Keratinocyte (primary cell): Measurements from ENCODE around the gene TMEM59L. TPM values are rescaled to one million over a fixed set of nuclear protein-coding genes. Genes with fewer than 3 reads are reported as not detected.

ENCODE experiments used
- DNase-seq: peaks from one replicate; pipeline ENCODE4 v3.0.0-alpha.2; 2011; ENCODE audit warnings: low read depth, missing footprints, low spot score
- FAIRE-seq: peaks from 2 replicates; lab custom pipeline; 2011; peaks lifted over from hg19 to GRCh38; lab: Jason Lieb, UNC
- H2AFZ ChIP-seq: 2 replicates; pipeline ENCODE4 v1.6.0; 2012; ENCODE audit warnings: low read length, control low read depth, inconsistent platforms; ENCODE audit not compliant: control insufficient read depth
- H3K27ac ChIP-seq: 2 replicates; pipeline ENCODE4 v1.5.1; 2011; ENCODE audit warnings: low read length; ENCODE audit not compliant: control insufficient read depth, insufficient read depth
- H3K27me3 ChIP-seq: 3 replicates; pipeline ENCODE4 v1.6.0; 2011; ENCODE audit warnings: low read length; ENCODE audit not compliant: control insufficient read depth, insufficient read depth; ENCODE audit errors: extremely low read depth
- H3K36me3 ChIP-seq, 2 experiments: 2 replicates in 1 of 2; 3 replicates in 1 of 2; pipeline ENCODE4 v1.5.1; 2011; ENCODE audit warnings: low read length in 2 of 2, mild to moderate bottlenecking in 1 of 2; ENCODE audit not compliant: control insufficient read depth in 2 of 2, insufficient read depth in 2 of 2; ENCODE audit errors: extremely low read depth in 1 of 2
- H3K4me1 ChIP-seq: 3 replicates; pipeline ENCODE4 v1.5.1; 2011; ENCODE audit warnings: low read length; ENCODE audit not compliant: control insufficient read depth, insufficient read depth; ENCODE audit errors: extremely low read depth
- H3K4me2 ChIP-seq: 3 replicates; pipeline ENCODE4 v1.6.0; 2011; ENCODE audit warnings: low read depth, low read length; ENCODE audit not compliant: control insufficient read depth, insufficient read depth; ENCODE audit errors: extremely low read depth
- H3K4me3 ChIP-seq, 3 experiments: fragments of 200-600 bp in 1 of 3; sonication (generic) in 1 of 3; 2 replicates in 2 of 3; 3 replicates in 1 of 3; pipeline ENCODE4 v1.5.1; 2011 to 2016; ENCODE audit warnings: low read length in 3 of 3, mild to moderate bottlenecking in 3 of 3, control low read depth in 2 of 3, inconsistent platforms in 1 of 3, low read depth in 1 of 3, mixed read lengths in 1 of 3, mixed run types in 1 of 3, moderate library complexity in 1 of 3; ENCODE audit not compliant: control insufficient read depth in 2 of 3, insufficient read depth in 2 of 3; ENCODE audit errors: extremely low read depth in 1 of 3
- H3K79me2 ChIP-seq: 2 replicates; pipeline ENCODE4 v1.6.0; 2012; ENCODE audit warnings: low read length; ENCODE audit not compliant: control insufficient read depth, insufficient read depth
- H3K9ac ChIP-seq: 3 replicates; pipeline ENCODE4 v1.6.0; 2011; ENCODE audit warnings: low read length; ENCODE audit not compliant: control insufficient read depth, insufficient read depth; ENCODE audit errors: extremely low read depth
- H3K9me1 ChIP-seq: 3 replicates; pipeline ENCODE4 v1.6.0; 2011; ENCODE audit warnings: low read length; ENCODE audit not compliant: control insufficient read depth, insufficient read depth; ENCODE audit errors: extremely low read depth
- H3K9me3 ChIP-seq: 2 replicates; pipeline ENCODE4 v1.5.1; 2012; ENCODE audit warnings: low read depth, low read length; ENCODE audit not compliant: control insufficient read depth
- H4K20me1 ChIP-seq: 3 replicates; pipeline ENCODE4 v1.6.0; 2011; ENCODE audit warnings: low read length; ENCODE audit not compliant: control insufficient read depth, insufficient read depth; ENCODE audit errors: extremely low read depth
- EZH2 ChIP-seq: IDR thresholded peaks from one replicate; pipeline ENCODE4 v1.6.1; 2012; ENCODE audit warnings: inconsistent platforms, mild to moderate bottlenecking, low read length, moderate library complexity
- dilution Hi-C: fragments of 300-500 bp; cut with MboI; formaldehyde crosslinking; loops from one replicate; pipeline ENCODE4 v1.7.0; 2020; ENCODE audit warnings: low sequenced_read_pairs; ENCODE audit not compliant: extremely low pct_ligation_motif_present
- polyA plus RNA-seq, 5 experiments: library from polyadenylated mRNA; depleted of rRNA in 3 of 5; stranded (reverse) in 3 of 5; stranded (forward) in 1 of 5; unstranded in 1 of 5; fragments of >200 nt; gene quantifications; 1 replicate in 1 of 5; 2 replicates in 3 of 5; 3 replicates in 1 of 5; pipeline versions ENCODE4 v1.2.1 to v1.2.3, GENCODE V29; 2011 to 2012; ENCODE audit warnings: missing spikeins in 2 of 5, low read depth in 1 of 5, low replicate concordance in 1 of 5
- TF ChIP-seq, protein P1 (sequence below), 3 experiments: IDR thresholded peaks in 1 of 3; conservative IDR thresholded peaks in 1 of 3; optimal IDR thresholded peaks in 1 of 3; 2 replicates in 2 of 3; 3 replicates in 1 of 3; pipeline versions ENCODE3 to v1.5.1; 2011; ENCODE audit warnings: low read length in 3 of 3, mild to moderate bottlenecking in 3 of 3, moderate library complexity in 2 of 3, control low read depth in 1 of 3, inconsistent platforms in 1 of 3; ENCODE audit not compliant: insufficient read depth in 2 of 3; ENCODE audit errors: extremely low read depth in 1 of 3

The TMEM59L gene
- polyA plus RNA-seq, 1 donor (not counting 4 experiments of a cell fraction or from before 2014, with no cell fraction given), result not detected

DNA sequence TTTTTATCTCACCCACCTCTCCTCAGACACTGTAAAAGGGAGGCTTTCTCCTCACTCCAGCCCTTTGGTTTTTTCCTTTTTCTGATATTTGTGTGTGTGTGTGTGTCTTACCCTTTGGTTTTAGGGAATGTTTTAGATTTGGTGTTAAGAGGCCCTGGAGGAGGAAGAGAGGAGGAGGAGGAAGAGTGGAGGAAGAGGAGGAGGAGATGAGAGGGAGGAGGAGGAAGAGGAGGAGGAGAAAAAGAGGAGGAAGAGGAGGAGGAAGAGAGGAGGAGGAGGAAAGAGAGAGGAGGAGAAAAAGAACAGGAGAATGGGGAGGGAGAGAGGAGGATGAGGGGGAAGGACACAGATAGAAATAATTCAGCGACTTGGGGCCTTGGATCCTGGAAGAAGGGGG is 34.7 kb downstream of the TMEM59L start:
- H3K4me2 ChIP-seq, result no peak overlapping the region
- no peaks in the 10 kb centered on the region for H3K9me1 ChIP-seq
- H3K27me3 ChIP-seq, result no peaks in the 10 kb centered on the region
- H3K4me1 ChIP-seq, result peaks cover 3% of the 10 kb centered on the region
- TF ChIP-seq EZH2, result no peak
- TF ChIP-seq, protein P1, sequence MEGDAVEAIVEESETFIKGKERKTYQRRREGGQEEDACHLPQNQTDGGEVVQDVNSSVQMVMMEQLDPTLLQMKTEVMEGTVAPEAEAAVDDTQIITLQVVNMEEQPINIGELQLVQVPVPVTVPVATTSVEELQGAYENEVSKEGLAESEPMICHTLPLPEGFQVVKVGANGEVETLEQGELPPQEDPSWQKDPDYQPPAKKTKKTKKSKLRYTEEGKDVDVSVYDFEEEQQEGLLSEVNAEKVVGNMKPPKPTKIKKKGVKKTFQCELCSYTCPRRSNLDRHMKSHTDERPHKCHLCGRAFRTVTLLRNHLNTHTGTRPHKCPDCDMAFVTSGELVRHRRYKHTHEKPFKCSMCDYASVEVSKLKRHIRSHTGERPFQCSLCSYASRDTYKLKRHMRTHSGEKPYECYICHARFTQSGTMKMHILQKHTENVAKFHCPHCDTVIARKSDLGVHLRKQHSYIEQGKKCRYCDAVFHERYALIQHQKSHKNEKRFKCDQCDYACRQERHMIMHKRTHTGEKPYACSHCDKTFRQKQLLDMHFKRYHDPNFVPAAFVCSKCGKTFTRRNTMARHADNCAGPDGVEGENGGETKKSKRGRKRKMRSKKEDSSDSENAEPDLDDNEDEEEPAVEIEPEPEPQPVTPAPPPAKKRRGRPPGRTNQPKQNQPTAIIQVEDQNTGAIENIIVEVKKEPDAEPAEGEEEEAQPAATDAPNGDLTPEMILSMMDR (optimal IDR thresholded peaks at IDR 0.05 in 1 of 3, IDR thresholded peaks at IDR 0.05 in 1 of 3, conservative IDR thresholded peaks at IDR 0.05 in 1 of 3; ENCODE audit: extremely low read depth in 1 of 3, insufficient read depth in 2 of 3, low read length in 3 of 3), result no peak
- H4K20me1 ChIP-seq, result no peaks in the 10 kb centered on the region
- no peaks in the 10 kb centered on the region for H3K79me2 ChIP-seq
- H3K36me3 ChIP-seq, result no peaks in the 10 kb centered on the region
- H3K4me3 ChIP-seq, result no peak overlapping the region
- no peak overlapping the region for H2AFZ ChIP-seq
- H3K9ac ChIP-seq, result no peak overlapping the region
- H3K9me3 ChIP-seq, result peaks cover 4% of the 10 kb centered on the region
- dilution Hi-C loops, result no loop called here
- no peak for DNase-seq
- no peak overlapping the region for H3K27ac ChIP-seq
- no peak for FAIRE-seq

DNA sequence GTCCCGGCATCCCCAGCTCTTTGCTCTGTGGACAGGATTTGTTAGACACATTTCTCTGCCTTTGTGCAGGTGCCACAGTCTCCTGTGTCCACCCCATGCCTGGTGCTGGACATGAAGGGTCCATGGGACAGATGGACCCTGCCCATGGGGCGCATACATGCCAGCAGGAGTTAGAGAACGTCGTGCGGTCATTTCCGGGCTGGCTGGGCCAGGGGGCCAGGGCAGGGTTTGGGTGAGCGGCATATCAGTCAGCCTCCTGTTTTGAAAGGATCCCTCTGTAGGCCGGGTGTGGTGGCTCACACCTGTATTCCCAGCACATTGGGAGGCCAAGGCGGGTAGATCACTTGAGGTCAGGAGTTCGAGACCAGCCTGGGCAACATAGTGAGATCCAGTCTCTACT is 35.1 kb downstream of the TMEM59L start:
- Histone ChIP-seq H4K20me1 (no peaks in the 10 kb centered on the region), H3K4me2 (no peak overlapping the region), H3K9me3 (peaks cover 4% of the 10 kb centered on the region), H3K27me3 (no peaks in the 10 kb centered on the region), H3K4me3 (no peak overlapping the region), H3K9me1 (no peaks in the 10 kb centered on the region), H3K36me3 (no peaks in the 10 kb centered on the region), H2AFZ (no peak overlapping the region), H3K27ac (no peak overlapping the region), H3K79me2 (no peaks in the 10 kb centered on the region), H3K9ac (no peak overlapping the region), H3K4me1 (peaks cover 3% of the 10 kb centered on the region)
- dilution Hi-C loops, result no loop called here
- DNase-seq, result no peak
- no peak for FAIRE-seq
- no peak for TF ChIP-seq EZH2
- TF ChIP-seq, protein P1 (optimal IDR thresholded peaks at IDR 0.05 in 1 of 3, IDR thresholded peaks at IDR 0.05 in 1 of 3, conservative IDR thresholded peaks at IDR 0.05 in 1 of 3; ENCODE audit: extremely low read depth in 1 of 3, insufficient read depth in 2 of 3, low read length in 3 of 3), result no peak
